Measurements from ENCODE around the gene CCDC9. TPM values are rescaled to one million over a fixed set of nuclear protein-coding genes. Genes with fewer than 3 reads are reported as not detected.

The CCDC9 gene
- total and polyA plus RNA-seq, 2 of the 13 experiments (the other 11 are each of a cell fraction or from before 2014, with no cell fraction given) = 2.9 to 6.3 TPM

DNA sequence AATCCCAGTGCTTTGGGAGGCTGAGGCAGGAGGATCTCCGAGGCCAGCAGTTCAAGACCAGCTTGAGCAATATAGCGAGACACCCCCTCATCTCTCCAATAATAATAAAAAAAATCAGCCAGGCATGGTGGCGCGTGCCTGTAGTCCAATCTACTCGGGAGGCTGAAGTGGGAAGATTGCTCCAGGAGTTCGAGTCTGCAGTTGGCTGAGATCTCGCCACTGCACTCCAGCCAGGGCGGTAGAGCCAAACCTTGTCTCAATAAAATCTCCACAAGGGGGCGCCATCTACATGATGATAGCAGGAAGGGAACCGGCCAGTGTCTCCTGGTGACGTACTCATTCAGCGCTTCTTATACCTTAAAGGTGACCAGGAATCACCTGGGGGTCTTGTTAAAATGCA lies 39.7 kb downstream of the CCDC9 start:
- Histone ChIP-seq H3K4me3 (replicated peaks in 1 of 3; ENCODE audit: insufficient read depth in 1 of 3, low read depth in 2 of 3, low read length in 3 of 3) (no peak overlapping the region), H2AFZ (ENCODE audit: low read length) (no peak overlapping the region), H3K36me3 (replicated peaks in 1 of 2; ENCODE audit: control insufficient read depth in 1 of 2, insufficient read depth in 2 of 2, low read length in 2 of 2) (no peaks in the 10 kb centered on the region), H4K20me1 (ENCODE audit: insufficient read depth, low read length) (no peaks in the 10 kb centered on the region), H3K79me2 (ENCODE audit: insufficient read depth, low read length) (no peaks in the 10 kb centered on the region), H3K4me1 (ENCODE audit: insufficient read depth, low read length) (no peaks in the 10 kb centered on the region), H3K4me2 (ENCODE audit: low read depth, low read length) (no peak overlapping the region; the same call in 1 of the 2 replicates), H3K9me3 (ENCODE audit: low read length) (no peaks in the 10 kb centered on the region), H3K27ac (ENCODE audit: extremely low read length, insufficient read depth, low read length) (no peak overlapping the region), H3K9ac (ENCODE audit: insufficient read depth, low read depth, low read length) (no peak overlapping the region), H3K27me3 (ENCODE audit: control insufficient read depth in 1 of 2, insufficient read depth in 2 of 2, low read length in 2 of 2) (no peaks in the 10 kb centered on the region)
- WGBS (ENCODE audit: low lambda C conversion rate) = 16% methylated on average over 12 of the region's 12 CpGs
- intact Hi-C loops (cut with micrococcal nuclease; ENCODE audit: unreplicated experiment) = loop anchor here (1.0 to 2.0 kb wide), 3 partner anchors 9 to 119 kb away; no protein-coding TSS in a partner anchor
- in situ Hi-C loops (cut with HindIII; ENCODE audit: extremely low pct_ligation_motif_present, low pct_unique_long_range_greater_than_20kb) = loop anchor here (5.0 to 10.0 kb wide), 2 partner anchors 96 to 119 kb away; partner anchors contain the start of gene MEIS3
- BruUV-seq (replicated peaks) = no TSS peak
- DNase-seq (ENCODE audit: low spot score) (peak; percentile 76), ATAC-seq (peak; percentile 89), FAIRE-seq (peak; percentile 84)
- ChIA-PET POLR2A (no interaction called here), CTCF (ENCODE audit: low intra/inter-chr PET ratio, low total read pairs) (interaction anchor here (1.1 to 3.3 kb wide), 3 partner anchors 9 to 131 kb away, joined by 7 to 37 read pairs (median 7); no protein-coding TSS in a partner anchor)
- peak; percentile 84 for TF ChIP-seq RAD21 (CRISPR knock-in tag; IDR thresholded peaks at IDR 0.05)
- TF ChIP-seq, protein P1, sequence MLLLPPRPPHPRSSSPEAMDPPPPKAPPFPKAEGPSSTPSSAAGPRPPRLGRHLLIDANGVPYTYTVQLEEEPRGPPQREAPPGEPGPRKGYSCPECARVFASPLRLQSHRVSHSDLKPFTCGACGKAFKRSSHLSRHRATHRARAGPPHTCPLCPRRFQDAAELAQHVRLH (CRISPR knock-in tag; IDR thresholded peaks at IDR 0.05; ENCODE audit: borderline replicate concordance, low read depth) = peak; percentile 39; the same call in 1 of the 2 replicates
- TF ChIP-seq SMC3 (IDR thresholded peaks at IDR 0.05; ENCODE audit: low read length) = peak; percentile 92
- peak; percentile 56; the same call in 1 of the 2 replicates for TF ChIP-seq CREB1 (IDR thresholded peaks at IDR 0.05)
- no peak for TF ChIP-seq CREB1 (CRISPR knock-in tag; IDR thresholded peaks at IDR 0.05)
- TF ChIP-seq, protein P2, sequence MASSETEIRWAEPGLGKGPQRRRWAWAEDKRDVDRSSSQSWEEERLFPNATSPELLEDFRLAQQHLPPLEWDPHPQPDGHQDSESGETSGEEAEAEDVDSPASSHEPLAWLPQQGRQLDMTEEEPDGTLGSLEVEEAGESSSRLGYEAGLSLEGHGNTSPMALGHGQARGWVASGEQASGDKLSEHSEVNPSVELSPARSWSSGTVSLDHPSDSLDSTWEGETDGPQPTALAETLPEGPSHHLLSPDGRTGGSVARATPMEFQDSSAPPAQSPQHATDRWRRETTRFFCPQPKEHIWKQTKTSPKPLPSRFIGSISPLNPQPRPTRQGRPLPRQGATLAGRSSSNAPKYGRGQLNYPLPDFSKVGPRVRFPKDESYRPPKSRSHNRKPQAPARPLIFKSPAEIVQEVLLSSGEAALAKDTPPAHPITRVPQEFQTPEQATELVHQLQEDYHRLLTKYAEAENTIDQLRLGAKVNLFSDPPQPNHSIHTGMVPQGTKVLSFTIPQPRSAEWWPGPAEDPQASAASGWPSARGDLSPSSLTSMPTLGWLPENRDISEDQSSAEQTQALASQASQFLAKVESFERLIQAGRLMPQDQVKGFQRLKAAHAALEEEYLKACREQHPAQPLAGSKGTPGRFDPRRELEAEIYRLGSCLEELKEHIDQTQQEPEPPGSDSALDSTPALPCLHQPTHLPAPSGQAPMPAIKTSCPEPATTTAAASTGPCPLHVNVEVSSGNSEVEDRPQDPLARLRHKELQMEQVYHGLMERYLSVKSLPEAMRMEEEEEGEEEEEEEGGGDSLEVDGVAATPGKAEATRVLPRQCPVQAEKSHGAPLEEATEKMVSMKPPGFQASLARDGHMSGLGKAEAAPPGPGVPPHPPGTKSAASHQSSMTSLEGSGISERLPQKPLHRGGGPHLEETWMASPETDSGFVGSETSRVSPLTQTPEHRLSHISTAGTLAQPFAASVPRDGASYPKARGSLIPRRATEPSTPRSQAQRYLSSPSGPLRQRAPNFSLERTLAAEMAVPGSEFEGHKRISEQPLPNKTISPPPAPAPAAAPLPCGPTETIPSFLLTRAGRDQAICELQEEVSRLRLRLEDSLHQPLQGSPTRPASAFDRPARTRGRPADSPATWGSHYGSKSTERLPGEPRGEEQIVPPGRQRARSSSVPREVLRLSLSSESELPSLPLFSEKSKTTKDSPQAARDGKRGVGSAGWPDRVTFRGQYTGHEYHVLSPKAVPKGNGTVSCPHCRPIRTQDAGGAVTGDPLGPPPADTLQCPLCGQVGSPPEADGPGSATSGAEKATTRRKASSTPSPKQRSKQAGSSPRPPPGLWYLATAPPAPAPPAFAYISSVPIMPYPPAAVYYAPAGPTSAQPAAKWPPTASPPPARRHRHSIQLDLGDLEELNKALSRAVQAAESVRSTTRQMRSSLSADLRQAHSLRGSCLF (CRISPR knock-in tag; IDR thresholded peaks at IDR 0.05; ENCODE audit: borderline replicate concordance) = no peak
- no peak for TF ChIP-seq ZNF773 (CRISPR knock-in tag; IDR thresholded peaks at IDR 0.05; ENCODE audit: borderline replicate concordance)
- peak; percentile 26; the same call in 1 of the 2 replicates for TF ChIP-seq RXRB (CRISPR knock-in tag; IDR thresholded peaks at IDR 0.05; ENCODE audit: borderline replicate concordance)
- TF ChIP-seq DR1 (CRISPR knock-in tag; IDR thresholded peaks at IDR 0.05) = no peak
- 0 out of 2 replicates have a peak, but pooled peaks have one; percentile 30 for TF ChIP-seq MIXL1 (CRISPR knock-in tag; IDR thresholded peaks at IDR 0.05)
- peak; percentile 88 for TF ChIP-seq CTCF (CRISPR knock-in tag; IDR thresholded peaks at IDR 0.05)
- TF ChIP-seq ZNF10 (CRISPR knock-in tag; IDR thresholded peaks at IDR 0.05; ENCODE audit: borderline replicate concordance, low read depth) = no peak
- TF ChIP-seq ATF2 (CRISPR knock-in tag; IDR thresholded peaks at IDR 0.05) = 0 out of 2 replicates have a peak, but pooled peaks have one; percentile 32
- no peak for TF ChIP-seq NKX3-1 (CRISPR knock-in tag; IDR thresholded peaks at IDR 0.05)
- TF ChIP-seq SYNCRIP (IDR thresholded peaks at IDR 0.05; ENCODE audit: insufficient read depth, low read depth, low read length) = no peak
- TF ChIP-seq KLF12 (CRISPR knock-in tag; IDR thresholded peaks at IDR 0.05; ENCODE audit: borderline replicate concordance) = no peak
- TF ChIP-seq ZNF160 (CRISPR knock-in tag; IDR thresholded peaks at IDR 0.05) = no peak
- no peak for TF ChIP-seq RAD51 (IDR thresholded peaks at IDR 0.05; ENCODE audit: borderline replicate concordance)
